HFFc6 (cell line): ENCODE data around the gene TAS2R7. TPM values are rescaled to one million over a fixed set of nuclear protein-coding genes. Genes with fewer than 3 reads are reported as not detected.

Experiments used
- DNase-seq: peaks from one replicate; pipeline ENCODE4 v3.0.0-alpha.2; 2018
- H3K27ac Mint-ChIP-seq: 2 replicates; pipeline ENCODE4 v1.8.0; 2020; ENCODE audit warnings: mild to moderate bottlenecking, mixed read lengths
- H3K27me3 Mint-ChIP-seq: 2 replicates; pipeline ENCODE4 v1.8.0; 2021; ENCODE audit warnings: mild to moderate bottlenecking, moderate library complexity, mixed read lengths; ENCODE audit not compliant: insufficient read depth
- H3K36me3 Mint-ChIP-seq: 2 replicates; pipeline ENCODE4 v1.8.0; 2021; ENCODE audit warnings: low read depth, mixed read lengths
- H3K4me1 Mint-ChIP-seq: 2 replicates; pipeline ENCODE4 v1.8.0; 2020; ENCODE audit warnings: low read depth, mixed read lengths
- H3K4me3 Mint-ChIP-seq: 2 replicates; pipeline ENCODE4 v1.8.0; 2020; ENCODE audit warnings: mild to moderate bottlenecking, moderate library complexity, mixed read lengths
- H3K9me3 Mint-ChIP-seq: 2 replicates; pipeline ENCODE4 v1.8.0; 2020; ENCODE audit warnings: mild to moderate bottlenecking, mixed read lengths
- CTCF ChIP-seq: fragments of 200-600 bp; sonication (generic); IDR thresholded peaks from 2 replicates; pipeline ENCODE4 v1.5.0; 2021; ENCODE audit warnings: antibody characterized with exemption, mild to moderate bottlenecking
- total RNA-seq, 6 experiments: library from RNA; stranded (reverse); fragmentation: NEBNext Ultra II Directional; extraction: Animal tissue kit (Norgen Biotek cat#: 25700); gene quantifications; 2 replicates in 1 of 6; 3 replicates in 5 of 6; pipeline ENCODE4 v1.2.3, GENCODE V29; 2021

Gene TAS2R7
- total RNA-seq, 6 experiments from 2014 or later, result not detected

DNA sequence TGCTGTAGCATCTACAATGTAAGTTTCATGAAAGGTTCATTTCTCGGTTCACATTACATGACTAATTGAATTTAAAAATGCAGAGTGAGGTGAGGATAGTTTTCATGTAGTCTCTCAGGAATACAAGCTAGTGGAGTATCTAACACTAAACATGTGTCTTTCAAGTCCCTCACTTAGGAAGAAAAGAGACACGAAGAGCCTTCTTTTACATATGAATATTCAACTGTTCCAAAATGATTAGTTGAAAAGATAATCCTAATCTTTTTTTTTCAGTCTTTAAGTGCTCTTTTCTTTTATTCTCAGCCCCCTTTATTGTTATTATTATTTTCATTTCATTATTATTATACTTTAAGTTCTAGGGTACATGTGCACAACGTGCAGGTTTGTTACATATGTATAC lies 36.0 kb upstream of the TAS2R7 start:
- H3K9me3 Mint-ChIP-seq, result no peaks in the 10 kb centered on the region
- H3K36me3 Mint-ChIP-seq, result no peaks in the 10 kb centered on the region
- no peak overlapping the region for H3K27ac Mint-ChIP-seq
- H3K27me3 Mint-ChIP-seq, result no peaks in the 10 kb centered on the region; the same call in 1 of the 2 replicates
- H3K4me3 Mint-ChIP-seq, result no peak overlapping the region
- H3K4me1 Mint-ChIP-seq, result no peaks in the 10 kb centered on the region
- no peak for TF ChIP-seq CTCF
- DNase-seq, result no peak

- no peak for TF ChIP-seq CTCF
- Mint-ChIP-seq H3K27me3 (no peaks in the 10 kb centered on the region; the same call in none of the 2 replicates), H3K27ac (no peak overlapping the region), H3K4me3 (no peak overlapping the region), H3K4me1 (peaks cover 9% of the 10 kb centered on the region; the same call in 1 of the 2 replicates), H3K9me3 (no peaks in the 10 kb centered on the region), H3K36me3 (no peaks in the 10 kb centered on the region)
- no peak for DNase-seq
These were observed 27.6 kb upstream of the TAS2R7 start for GRCh38 chr12:10829994-10830393.

DNA sequence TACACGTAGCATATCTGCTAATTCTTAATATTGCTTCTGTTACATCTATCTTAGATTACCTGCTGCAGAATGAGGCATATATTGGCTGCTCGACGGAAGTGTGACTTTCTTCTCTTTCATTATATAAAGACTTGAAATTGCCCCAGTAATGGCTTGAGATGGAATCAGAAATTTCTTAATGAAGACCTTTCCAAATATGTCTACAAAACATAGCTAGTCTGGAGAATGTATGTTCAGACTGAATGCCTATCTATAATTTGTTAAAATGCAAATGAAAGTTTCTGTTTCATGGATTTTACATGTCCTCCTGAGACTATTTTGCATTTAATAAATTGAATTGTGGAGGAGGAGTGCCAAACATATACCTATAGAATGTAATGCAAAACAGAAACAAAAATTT lies 23.8 kb upstream of the TAS2R7 start, which contains the start of gene TAS2R10:
Gene TAS2R10 (minus strand): TSS at position 101 of the 400 bp plus-strand sequence. CDS start 89 bp downstream, at position 12.
- no peak for TF ChIP-seq CTCF
- DNase-seq, result no peak
- no peaks in the 10 kb centered on the region; the same call in 1 of the 2 replicates for H3K27me3 Mint-ChIP-seq
- no peaks in the 10 kb centered on the region for H3K9me3 Mint-ChIP-seq
- H3K4me1 Mint-ChIP-seq, result peaks cover 12% of the 10 kb centered on the region; the same call in 1 of the 2 replicates
- no peaks in the 10 kb centered on the region for H3K36me3 Mint-ChIP-seq
- H3K27ac Mint-ChIP-seq, result no peak within 1 kb of the TSS
- no peak within 1 kb of the TSS for H3K4me3 Mint-ChIP-seq

DNA sequence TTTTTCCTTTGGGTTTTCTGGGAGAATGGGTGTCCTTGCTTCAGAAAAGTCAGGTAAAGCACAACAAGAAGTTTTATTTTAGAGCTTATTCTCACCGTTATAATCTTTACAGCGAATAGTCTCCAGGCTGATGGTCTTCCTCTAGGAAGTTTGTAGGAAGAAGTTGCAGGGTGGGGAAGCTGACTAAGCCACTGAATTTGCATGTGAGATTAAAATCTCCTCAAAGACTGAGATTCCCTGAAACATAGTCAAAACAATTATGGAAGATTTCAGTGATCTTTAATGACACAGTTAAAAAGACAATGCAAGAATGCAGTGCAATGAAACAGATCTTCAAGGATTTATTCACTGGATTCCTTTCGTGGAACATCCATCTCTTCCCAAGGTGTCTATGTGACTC lies 22.5 kb upstream of the TAS2R7 start:
- no peaks in the 10 kb centered on the region for H3K27me3 Mint-ChIP-seq
- H3K9me3 Mint-ChIP-seq, result no peaks in the 10 kb centered on the region
- H3K4me1 Mint-ChIP-seq, result peaks cover 10% of the 10 kb centered on the region; the same call in 1 of the 2 replicates
- H3K27ac Mint-ChIP-seq, result no peak overlapping the region
- no peak for DNase-seq
- TF ChIP-seq CTCF, result no peak
- no peaks in the 10 kb centered on the region for H3K36me3 Mint-ChIP-seq
- H3K4me3 Mint-ChIP-seq, result no peak overlapping the region

DNA sequence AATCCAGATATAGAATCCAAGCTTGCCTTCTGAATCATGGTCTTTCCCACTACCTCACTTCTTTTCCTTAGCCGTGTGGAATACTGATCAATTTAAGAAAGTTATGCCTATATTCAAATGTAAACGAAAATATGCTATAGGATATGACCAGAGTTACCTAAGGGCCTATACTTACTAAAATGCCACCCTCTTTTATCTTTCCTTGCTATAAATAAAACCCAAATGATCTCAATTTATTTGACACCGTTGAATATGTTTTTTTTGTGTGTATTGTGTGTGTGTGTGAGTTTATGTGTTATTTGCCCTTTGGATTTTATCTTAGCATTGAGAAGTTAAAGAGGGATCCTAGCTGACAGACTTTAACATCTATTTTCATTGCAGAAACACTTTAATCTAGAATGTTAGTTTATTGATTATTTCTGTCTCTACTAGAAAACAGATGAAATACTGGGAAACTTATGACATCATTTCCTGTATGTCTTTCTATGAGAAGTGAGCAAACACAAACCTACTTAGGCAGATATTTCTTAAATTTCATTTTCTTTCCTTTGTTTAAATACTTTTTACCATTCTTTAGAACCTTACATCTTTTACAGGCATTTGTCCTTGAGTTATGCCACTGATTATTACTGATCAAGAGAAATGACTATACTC lies 9.6 kb upstream of the TAS2R7 start:
- Mint-ChIP-seq H3K27ac (no peak overlapping the region), H3K4me3 (no peak overlapping the region), H3K4me1 (no peaks in the 10 kb centered on the region), H3K9me3 (no peaks in the 10 kb centered on the region), H3K27me3 (peaks cover 1% of the 10 kb centered on the region; the same call in 1 of the 2 replicates), H3K36me3 (no peaks in the 10 kb centered on the region)
- no peak for TF ChIP-seq CTCF
- DNase-seq, result no peak
